HEK293 (cell line): Measurements from ENCODE around the gene TNFRSF13B.
"Not testable (repeated sequence)": the region's sequence is repeated elsewhere in the genome, so short reads cannot be mapped to it uniquely, and the experiment has no call there.

Experiments used
- CTCF ChIA-PET: fragments of 350-600 bp; formaldehyde crosslinking; extraction: SDS; loops from one replicate; lab custom pipeline; 2021; ENCODE audit warnings: antibody characterized with exemption; lab: Yijun Ruan, JAX
- POLR2A ChIA-PET: fragments of 300-600 bp; formaldehyde crosslinking; extraction: SDS; loops from one replicate; lab custom pipeline; 2020; ENCODE audit warnings: antibody characterized with exemption, inconsistent platforms; lab: Yijun Ruan, JAX
- H3K27ac ChIP-seq: fragments of 200-500 bp; sonication (Bioruptor generic); 2 replicates; pipeline ENCODE4 v1.5.1; 2014; ENCODE audit warnings: low read depth, low read length, control low read depth, inconsistent platforms; ENCODE audit errors: extremely low read depth
- H3K36me3 ChIP-seq, 2 experiments: fragments of 200-500 bp in 1 of 2; sonication (Bioruptor generic) in 1 of 2; 1 replicate in 1 of 2; 2 replicates in 1 of 2; pipeline ENCODE4 v1.5.1; 2014 to 2017; ENCODE audit warnings: inconsistent platforms in 2 of 2, low read length in 2 of 2; ENCODE audit not compliant: control insufficient read depth in 2 of 2, insufficient read depth in 1 of 2
- H3K4me1 ChIP-seq: fragments of 200-500 bp; sonication (Bioruptor generic); 2 replicates; pipeline ENCODE4 v1.5.1; 2014; ENCODE audit warnings: mild to moderate bottlenecking, low read length, inconsistent platforms; ENCODE audit not compliant: control insufficient read depth, insufficient read depth
- H3K4me3 ChIP-seq: 2 replicates; pipeline ENCODE4 v1.5.1; 2011; ENCODE audit warnings: low read depth, mild to moderate bottlenecking, control low read depth, low read length, moderate library complexity
- H3K9me3 ChIP-seq: fragments of 200-500 bp; sonication (Bioruptor generic); 2 replicates; pipeline ENCODE4 v1.5.1; 2014; ENCODE audit warnings: low read depth, low read length, inconsistent platforms; ENCODE audit not compliant: control insufficient read depth, insufficient read depth
- EGR2 ChIP-seq: fragments of 450-650 bp; formaldehyde crosslinking; IDR thresholded peaks from 2 replicates; pipeline ENCODE4 v1.5.1; 2016; ENCODE audit warnings: low read depth, missing biosample characterization, missing genetic modification characterization
- HOXA7 ChIP-seq: sonication (generic); formaldehyde crosslinking; IDR thresholded peaks from 2 replicates; pipeline ENCODE4 v1.8.1; 2022; ENCODE audit warnings: missing genetic modification reagents, borderline replicate concordance
- MEIS1 ChIP-seq: sonication (generic); formaldehyde crosslinking; IDR thresholded peaks from 2 replicates; pipeline ENCODE4 v1.8.1; 2022; ENCODE audit warnings: missing genetic modification reagents, mild to moderate bottlenecking, borderline replicate concordance
- ZBTB48 ChIP-seq: fragments of 450-650 bp; formaldehyde crosslinking; IDR thresholded peaks from 2 replicates; pipeline ENCODE4 v1.5.1; 2016; ENCODE audit warnings: missing biosample characterization, missing genetic modification characterization
- ZFHX2 ChIP-seq: fragments of 450-650 bp; formaldehyde crosslinking; conservative IDR thresholded peaks from 2 replicates; pipeline ENCODE4 v1.5.1; 2016; ENCODE audit warnings: missing biosample characterization, missing genetic modification characterization
- ZNF140 ChIP-seq: fragments of 450-650 bp; formaldehyde crosslinking; IDR thresholded peaks from 2 replicates; pipeline ENCODE4 v1.5.1; 2016; ENCODE audit warnings: missing biosample characterization, missing genetic modification characterization
- ZNF155 ChIP-seq: fragments of 450-650 bp; formaldehyde crosslinking; IDR thresholded peaks from 2 replicates; pipeline ENCODE4 v1.5.1; 2016; ENCODE audit warnings: missing biosample characterization, missing genetic modification characterization
- ZNF174 ChIP-seq: fragments of 450-650 bp; formaldehyde crosslinking; IDR thresholded peaks from 2 replicates; pipeline ENCODE4 v1.5.0; 2017; ENCODE audit warnings: missing biosample characterization, mild to moderate bottlenecking, missing genetic modification characterization
- ZNF366 ChIP-seq: fragments of 450-650 bp; formaldehyde crosslinking; conservative IDR thresholded peaks from 2 replicates; pipeline ENCODE4 v1.5.1; 2016; ENCODE audit warnings: missing biosample characterization, missing genetic modification characterization
- ZNF394 ChIP-seq: fragments of 450-650 bp; formaldehyde crosslinking; IDR thresholded peaks from 2 replicates; pipeline ENCODE4 v1.5.1; 2016; ENCODE audit warnings: missing biosample characterization, missing genetic modification characterization, mild to moderate bottlenecking, moderate library complexity, borderline replicate concordance
- ZNF404 ChIP-seq: fragments of 450-650 bp; formaldehyde crosslinking; IDR thresholded peaks from 2 replicates; pipeline ENCODE4 v1.5.1; 2017; ENCODE audit warnings: missing biosample characterization, missing genetic modification characterization
- ZNF660 ChIP-seq: fragments of 450-650 bp; IDR thresholded peaks from 2 replicates; pipeline ENCODE4 v1.5.1; 2018; ENCODE audit warnings: missing biosample characterization, mild to moderate bottlenecking, missing genetic modification characterization
- ZNF677 ChIP-seq: fragments of 450-650 bp; IDR thresholded peaks from 2 replicates; pipeline ENCODE4 v1.5.0; 2018; ENCODE audit warnings: missing biosample characterization, mild to moderate bottlenecking, missing genetic modification characterization, moderate library complexity
- ZNF701 ChIP-seq: fragments of 450-650 bp; formaldehyde crosslinking; IDR thresholded peaks from 2 replicates; pipeline ENCODE4 v1.5.1; 2016; ENCODE audit warnings: missing biosample characterization, missing genetic modification characterization
- ZNF792 ChIP-seq: fragments of 450-650 bp; formaldehyde crosslinking; IDR thresholded peaks from 2 replicates; pipeline ENCODE4 v1.5.1; 2016; ENCODE audit warnings: missing biosample characterization, missing genetic modification characterization
- ZNF843 ChIP-seq: fragments of 450-650 bp; formaldehyde crosslinking; IDR thresholded peaks from 2 replicates; pipeline ENCODE4 v1.5.1; 2016; ENCODE audit warnings: missing biosample characterization, missing genetic modification characterization
- TF ChIP-seq, protein P1 (sequence below): fragments of 450-650 bp; formaldehyde crosslinking; conservative IDR thresholded peaks from 2 replicates; pipeline ENCODE4 v1.5.1; 2016; ENCODE audit warnings: low read depth, missing biosample characterization, missing genetic modification characterization

The TNFRSF13B gene

DNA sequence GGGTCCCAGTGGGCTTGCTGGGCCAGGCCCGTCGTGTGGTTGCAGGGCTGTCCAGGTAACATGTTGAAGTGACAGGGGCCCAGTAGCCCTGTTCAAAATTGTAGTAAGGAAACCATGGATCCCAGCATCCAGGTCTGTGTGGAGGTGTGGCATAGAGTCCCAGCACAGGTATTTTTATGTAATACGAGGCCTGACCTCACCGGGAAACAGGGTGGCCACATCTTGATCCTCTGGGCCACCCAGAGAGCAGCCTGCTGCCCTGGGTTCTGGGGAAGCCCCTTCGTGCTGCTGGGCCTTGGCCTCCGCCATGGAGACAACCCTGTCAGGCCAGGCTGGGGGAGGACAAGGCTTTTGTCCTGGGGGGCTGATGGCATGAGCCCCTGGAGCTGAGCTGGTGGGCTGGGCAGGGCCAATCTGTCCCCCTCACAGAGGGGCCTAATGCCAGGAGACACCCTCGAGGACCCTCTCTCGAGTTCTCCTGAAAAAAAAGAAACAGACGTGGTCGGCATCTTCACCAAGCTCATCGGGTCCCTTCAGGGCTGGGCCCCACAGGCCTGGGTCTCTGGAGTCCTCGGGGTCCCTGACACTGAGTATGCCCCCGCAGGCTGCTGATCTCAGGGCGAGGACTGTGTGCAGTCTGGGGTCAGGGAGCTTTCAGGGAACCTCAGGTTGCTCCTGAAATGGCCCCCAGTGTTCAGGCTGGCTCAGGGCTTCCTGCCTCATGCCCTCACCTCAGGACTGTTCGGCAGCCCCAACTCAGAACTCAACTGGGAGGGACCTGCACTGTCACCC is 47.8 kb downstream of the TNFRSF13B start:
- no peak for TF ChIP-seq ZNF155
- no peak for TF ChIP-seq ZNF701 (tag by site-specific recombination)
- H3K4me1 ChIP-seq = no peaks in the 10 kb centered on the region
- no peak overlapping the region for H3K27ac ChIP-seq
- POLR2A ChIA-PET = no interaction called here
- H3K9me3 ChIP-seq = no peaks in the 10 kb centered on the region
- H3K4me3 ChIP-seq = no peak overlapping the region
- CTCF ChIA-PET = interaction anchor here (1.0 kb wide), 1 partner anchor 68 kb away, joined by 3 read pairs; no protein-coding TSS in a partner anchor
- no peaks in the 10 kb centered on the region for H3K36me3 ChIP-seq

DNA sequence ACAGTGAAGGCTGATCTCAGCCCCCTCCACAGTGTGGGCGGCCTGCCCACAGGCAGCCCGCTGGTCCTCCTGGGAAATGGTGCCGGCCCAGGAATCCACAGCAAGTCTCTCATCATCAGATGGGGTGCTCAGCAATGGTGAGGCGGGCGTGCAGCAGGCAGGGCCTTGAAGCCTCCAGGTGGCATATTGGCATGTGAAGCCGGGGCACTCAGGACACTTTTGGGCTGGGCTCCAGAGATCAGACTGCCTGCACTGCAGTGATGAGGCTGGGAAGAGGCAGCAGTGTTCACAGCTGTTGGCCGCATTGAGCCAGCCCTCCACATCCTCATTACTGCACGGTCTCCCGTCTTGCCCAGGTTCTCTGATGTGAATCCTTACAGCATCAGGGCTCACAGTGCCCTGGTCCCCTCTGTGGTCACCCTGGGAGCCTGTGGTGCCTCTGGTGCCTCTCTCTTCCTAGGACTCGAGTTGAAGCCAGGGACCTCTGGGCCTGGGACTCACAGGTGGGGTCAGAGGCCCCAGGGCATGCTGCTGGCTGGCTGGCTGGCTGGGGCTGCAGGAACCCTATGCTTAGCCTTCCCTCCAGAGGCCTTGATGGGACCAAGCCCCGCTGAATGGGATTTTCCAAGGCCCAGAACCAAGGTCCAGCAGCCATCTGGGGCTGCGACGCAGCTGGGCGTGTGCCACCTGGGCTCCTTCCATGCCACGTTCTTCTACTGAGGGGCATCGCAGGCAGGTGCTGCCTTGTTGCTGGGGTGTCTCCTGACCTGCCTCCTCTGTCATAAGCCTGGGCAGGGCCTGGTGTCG is 48.6 kb downstream of the TNFRSF13B start:
- CTCF ChIA-PET = interaction anchor here (1.7 kb wide), 1 partner anchor 70 kb away, joined by 5 read pairs; no protein-coding TSS in a partner anchor
- no peak overlapping the region for H3K4me3 ChIP-seq
- POLR2A ChIA-PET = no interaction called here

DNA sequence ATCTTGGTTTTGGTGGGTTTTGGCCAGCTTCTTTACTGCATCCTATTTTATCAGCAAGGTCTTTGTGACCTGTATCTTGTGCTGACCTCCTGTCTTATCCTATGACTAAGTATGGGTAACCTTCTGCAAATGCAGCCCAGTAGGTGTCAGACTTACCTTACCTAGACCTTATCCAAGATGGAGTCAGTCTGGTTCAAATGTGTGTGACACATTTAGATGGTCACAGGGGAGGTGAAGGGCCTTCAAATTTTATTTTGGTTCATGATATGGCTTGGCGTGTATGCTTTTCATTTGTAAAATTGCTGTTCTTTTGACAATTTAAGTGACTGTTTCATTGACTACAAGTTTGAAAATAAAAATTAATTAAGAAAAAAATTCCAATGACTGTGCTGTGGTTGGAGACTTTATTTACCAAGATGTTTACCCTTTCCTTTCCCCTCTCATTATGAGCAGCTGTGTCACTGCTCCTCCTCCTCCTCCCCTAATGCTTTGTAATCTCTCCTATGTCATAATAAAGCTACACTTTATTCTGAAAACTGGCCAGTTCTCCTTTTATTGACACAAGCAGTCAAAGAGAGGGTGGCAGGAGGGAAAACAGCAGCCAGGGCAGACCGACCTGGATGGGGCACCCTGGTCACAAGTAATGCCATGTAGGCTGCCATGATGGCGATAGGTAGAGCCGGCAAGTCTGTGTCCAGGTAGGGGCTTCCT is 49.4 kb downstream of the TNFRSF13B start:
- no peaks in the 10 kb centered on the region for H3K36me3 ChIP-seq
- no peak overlapping the region for H3K4me3 ChIP-seq
- TF ChIP-seq ZNF140 (tag by site-specific recombination) (no peak), ZNF394 (tag by site-specific recombination) (no peak), ZNF404 (no peak), ZNF660 (tag by site-specific recombination) (no peak), ZNF155 (no peak), ZNF843 (no peak)
- H3K9me3 ChIP-seq = no peaks in the 10 kb centered on the region
- no peak overlapping the region for H3K27ac ChIP-seq
- no peaks in the 10 kb centered on the region; the same call in 1 of the 2 replicates for H3K4me1 ChIP-seq
- POLR2A ChIA-PET = no interaction called here
- CTCF ChIA-PET = interaction anchor here (1.7 to 1.8 kb wide), 2 partner anchors 69 to 71 kb away, joined by 5 read pairs; no protein-coding TSS in a partner anchor

More for the DNA sequence above, 48.6 kb downstream of the TNFRSF13B start:
- no peak for TF ChIP-seq HOXA7 (CRISPR knock-in tag)
- peak; percentile 30; the same call in 1 of the 2 replicates for TF ChIP-seq ZFHX2 (tag by site-specific recombination)
- TF ChIP-seq EGR2 (tag by site-specific recombination) = 0 out of 2 replicates have a peak, but pooled peaks have one; percentile 23
- no peaks in the 10 kb centered on the region; the same call in 1 of the 2 replicates for H3K4me1 ChIP-seq
- no peak overlapping the region for H3K27ac ChIP-seq
- no peaks in the 10 kb centered on the region for H3K36me3 ChIP-seq
- no peaks in the 10 kb centered on the region for H3K9me3 ChIP-seq

DNA sequence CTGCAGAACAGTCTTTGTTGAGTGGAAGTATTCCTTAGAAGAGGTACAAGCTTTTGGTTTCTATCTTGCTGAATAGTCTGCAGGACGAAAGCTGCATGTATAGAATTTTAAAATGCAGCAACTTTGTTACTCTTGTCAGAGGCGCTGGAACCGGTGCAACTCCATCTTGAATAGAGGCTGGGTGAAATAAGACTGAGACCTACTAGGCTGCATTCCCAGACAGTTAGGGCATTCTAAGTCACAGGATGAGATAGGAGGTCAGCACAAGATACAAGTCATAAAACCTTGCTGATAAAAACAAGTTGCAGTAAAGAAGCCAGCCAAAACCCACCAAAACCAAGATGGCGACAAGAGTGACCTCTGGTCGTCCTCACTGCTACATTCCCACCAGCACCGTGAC is 50.5 kb downstream of the TNFRSF13B start:
- H3K9me3 ChIP-seq, POLR2A ChIA-PET, H3K4me1 ChIP-seq, H3K27ac ChIP-seq, H3K4me3 ChIP-seq, H3K36me3 ChIP-seq: not testable (repeated sequence)
- CTCF ChIA-PET = interaction anchor here (1.7 to 1.8 kb wide), 2 partner anchors 70 to 72 kb away, joined by 5 read pairs; no protein-coding TSS in a partner anchor

DNA sequence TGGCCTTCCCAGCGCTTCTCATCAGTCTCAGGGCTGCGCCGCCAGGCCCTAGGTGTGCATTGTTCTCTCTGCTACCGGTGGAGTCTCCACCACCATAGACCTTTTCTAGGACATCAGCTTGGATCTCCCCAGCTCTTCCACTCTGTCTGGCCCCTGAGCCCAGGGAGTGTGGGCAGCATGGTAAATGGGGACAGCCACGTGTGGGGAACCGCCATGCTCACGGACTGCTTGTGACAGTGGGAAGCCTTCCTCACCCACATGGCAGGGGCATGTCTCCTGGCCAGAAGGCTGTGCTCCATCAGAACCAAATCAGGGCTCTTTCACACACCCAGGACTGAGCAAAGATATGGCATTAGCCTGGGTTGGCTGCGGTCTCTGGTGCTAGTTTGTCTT is 51.3 kb downstream of the TNFRSF13B start:
- Histone ChIP-seq H3K27ac (no peak overlapping the region), H3K4me1 (no peaks in the 10 kb centered on the region; the same call in 1 of the 2 replicates), H3K36me3 (no peaks in the 10 kb centered on the region), H3K9me3 (no peaks in the 10 kb centered on the region), H3K4me3 (no peak overlapping the region)
- ChIA-PET POLR2A (no interaction called here), CTCF (interaction anchor here (0.6 to 0.7 kb wide), 3 partner anchors 12 to 984 kb away, joined by 3 to 4 read pairs (median 3); no protein-coding TSS in a partner anchor)
- TF ChIP-seq ZFHX2 (tag by site-specific recombination) (no peak), ZNF366 (tag by site-specific recombination) (no peak), ZBTB48 (tag by site-specific recombination) (no peak), MEIS1 (CRISPR knock-in tag) (no peak), ZNF174 (tag by site-specific recombination) (no peak), ZNF792 (tag by site-specific recombination) (no peak), ZNF677 (tag by site-specific recombination) (no peak)
- TF ChIP-seq, protein P1, sequence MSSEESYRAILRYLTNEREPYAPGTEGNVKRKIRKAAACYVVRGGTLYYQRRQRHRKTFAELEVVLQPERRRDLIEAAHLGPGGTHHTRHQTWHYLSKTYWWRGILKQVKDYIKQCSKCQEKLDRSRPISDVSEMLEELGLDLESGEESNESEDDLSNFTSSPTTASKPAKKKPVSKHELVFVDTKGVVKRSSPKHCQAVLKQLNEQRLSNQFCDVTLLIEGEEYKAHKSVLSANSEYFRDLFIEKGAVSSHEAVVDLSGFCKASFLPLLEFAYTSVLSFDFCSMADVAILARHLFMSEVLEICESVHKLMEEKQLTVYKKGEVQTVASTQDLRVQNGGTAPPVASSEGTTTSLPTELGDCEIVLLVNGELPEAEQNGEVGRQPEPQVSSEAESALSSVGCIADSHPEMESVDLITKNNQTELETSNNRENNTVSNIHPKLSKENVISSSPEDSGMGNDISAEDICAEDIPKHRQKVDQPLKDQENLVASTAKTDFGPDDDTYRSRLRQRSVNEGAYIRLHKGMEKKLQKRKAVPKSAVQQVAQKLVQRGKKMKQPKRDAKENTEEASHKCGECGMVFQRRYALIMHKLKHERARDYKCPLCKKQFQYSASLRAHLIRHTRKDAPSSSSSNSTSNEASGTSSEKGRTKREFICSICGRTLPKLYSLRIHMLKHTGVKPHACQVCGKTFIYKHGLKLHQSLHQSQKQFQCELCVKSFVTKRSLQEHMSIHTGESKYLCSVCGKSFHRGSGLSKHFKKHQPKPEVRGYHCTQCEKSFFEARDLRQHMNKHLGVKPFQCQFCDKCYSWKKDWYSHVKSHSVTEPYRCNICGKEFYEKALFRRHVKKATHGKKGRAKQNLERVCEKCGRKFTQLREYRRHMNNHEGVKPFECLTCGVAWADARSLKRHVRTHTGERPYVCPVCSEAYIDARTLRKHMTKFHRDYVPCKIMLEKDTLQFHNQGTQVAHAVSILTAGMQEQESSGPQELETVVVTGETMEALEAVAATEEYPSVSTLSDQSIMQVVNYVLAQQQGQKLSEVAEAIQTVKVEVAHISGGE = no peak
